A673 (cell line): ENCODE data around the gene RFC2. TPM values are rescaled to one million over a fixed set of nuclear protein-coding genes. Genes with fewer than 3 reads are reported as not detected.

Experiments
- BruUV-seq: library from RNA; stranded (reverse); fragments of 400-500 nt; replicated peaks from 2 replicates; lab custom pipeline; 2021; lab: Mats Ljungman, UMichigan
- CTCF ChIA-PET: fragments of 300-600 bp; sonication (Branson Sonifier 250); formaldehyde crosslinking; loops from one replicate; lab custom pipeline; 2022; ENCODE audit warnings: antibody characterized with exemption; lab: Charles Lee
- POLR2A ChIA-PET: fragments of 300-600 bp; sonication (Branson Sonifier 250); formaldehyde crosslinking; loops from one replicate; lab custom pipeline; 2022; ENCODE audit warnings: antibody characterized with exemption; ENCODE audit not compliant: low non-redundant PET; lab: Charles Lee
- DNase-seq: peaks from one replicate; pipeline ENCODE4 v3.0.0-alpha.2; 2015; ENCODE audit warnings: low spot score
- H3K27ac ChIP-seq: fragments of 200-600 bp; sonication (generic); 2 replicates; pipeline ENCODE4 v1.5.1; 2016; ENCODE audit warnings: mixed run types, low read depth, mild to moderate bottlenecking, mixed read lengths, antibody characterized with exemption, low read length; ENCODE audit not compliant: poor library complexity, severe bottlenecking
- H3K27me3 ChIP-seq: fragments of 200-600 bp; sonication (generic); replicated peaks from 2 replicates; pipeline ENCODE4 v1.6.1; 2017; ENCODE audit warnings: mixed run types, low read depth, mild to moderate bottlenecking, mixed read lengths, antibody characterized with exemption, low read length; ENCODE audit not compliant: insufficient read depth, poor library complexity
- H3K36me3 ChIP-seq: fragments of 200-600 bp; sonication (generic); 2 replicates; pipeline ENCODE4 v1.6.1; 2016; ENCODE audit warnings: mixed run types, mild to moderate bottlenecking, mixed read lengths, antibody characterized with exemption, low read length; ENCODE audit not compliant: insufficient read depth, poor library complexity, severe bottlenecking
- H3K4me1 ChIP-seq: fragments of 200-600 bp; sonication (generic); 2 replicates; pipeline ENCODE4 v1.6.1; 2017; ENCODE audit warnings: mixed run types, mild to moderate bottlenecking, mixed read lengths, antibody characterized with exemption, low read length; ENCODE audit not compliant: insufficient read depth, poor library complexity, severe bottlenecking
- H3K4me3 ChIP-seq: fragments of 200-600 bp; sonication (generic); 2 replicates; pipeline ENCODE4 v1.5.1; 2016; ENCODE audit warnings: low read depth, mixed run types, mild to moderate bottlenecking, mixed read lengths, low read length; ENCODE audit not compliant: poor library complexity, severe bottlenecking
- H3K9me3 ChIP-seq: fragments of 200-600 bp; sonication (generic); 2 replicates; pipeline ENCODE4 v1.6.1; 2016; ENCODE audit warnings: mixed run types, low read depth, mild to moderate bottlenecking, mixed read lengths, antibody characterized with exemption, low read length; ENCODE audit not compliant: poor library complexity, severe bottlenecking
- EZH2 ChIP-seq: fragments of 200-600 bp; sonication (generic); IDR thresholded peaks from 2 replicates; pipeline ENCODE4 v1.6.1; 2017; ENCODE audit warnings: borderline replicate concordance, low read depth, mild to moderate bottlenecking, mixed read lengths, antibody characterized with exemption, low read length; ENCODE audit not compliant: poor library complexity, severe bottlenecking
- intact Hi-C: fragments of 100-400 bp; cut with micrococcal nuclease; formaldehyde crosslinking; loops from one replicate; pipeline ENCODE4 v1.10.0; 2022; ENCODE audit not compliant: unreplicated experiment
- total RNA-seq: library from RNA; stranded (reverse); gene quantifications from 2 replicates; pipeline ENCODE4 v1.2.3, GENCODE V29; 2021
- TF ChIP-seq, protein P1 (sequence below): fragments of 300-800, 200-600 bp; sonication (generic); conservative IDR thresholded peaks from 2 replicates; pipeline ENCODE4 v1.5.1; 2017; ENCODE audit warnings: low read depth, mild to moderate bottlenecking, antibody characterized with exemption, low read length, moderate library complexity, mixed read lengths

Gene RFC2
- total RNA-seq, 1 experiment from 2014 or later, result 125 TPM

DNA sequence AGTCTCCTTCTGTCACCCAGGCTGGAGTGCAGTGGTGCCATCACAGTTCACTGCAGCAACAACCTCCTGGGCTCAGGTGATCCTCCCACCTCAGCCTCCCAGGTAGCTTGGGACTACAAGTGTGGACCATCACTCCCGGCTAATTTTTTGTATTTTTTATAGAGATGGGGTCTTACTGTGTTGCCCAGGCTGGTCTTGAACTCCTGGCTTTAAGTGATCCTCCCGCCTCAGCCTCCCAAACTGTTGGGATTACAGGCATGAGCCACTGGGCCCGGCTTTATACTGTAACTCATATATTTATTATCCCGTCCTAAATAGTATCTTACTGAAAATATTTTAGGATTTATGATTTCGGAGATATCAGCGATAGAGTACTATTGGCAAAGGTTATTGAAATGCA, 69.2 kb downstream of the RFC2 start:
- DNase-seq, result no peak
- no peak overlapping the region for H3K27ac ChIP-seq
- H3K36me3 ChIP-seq, result peaks cover 42% of the 10 kb centered on the region
- no peak overlapping the region for H3K4me3 ChIP-seq
- intact Hi-C loops, result loop anchor here (5.0 kb wide), 1 partner anchor 118 kb away; no protein-coding TSS in a partner anchor
- ChIA-PET CTCF (no interaction called here), POLR2A (no interaction called here)
- no peaks in the 10 kb centered on the region for H3K27me3 ChIP-seq
- BruUV-seq, result no TSS peak
- H3K9me3 ChIP-seq, result no peaks in the 10 kb centered on the region
- no peak for TF ChIP-seq EZH2
- TF ChIP-seq, protein P1, sequence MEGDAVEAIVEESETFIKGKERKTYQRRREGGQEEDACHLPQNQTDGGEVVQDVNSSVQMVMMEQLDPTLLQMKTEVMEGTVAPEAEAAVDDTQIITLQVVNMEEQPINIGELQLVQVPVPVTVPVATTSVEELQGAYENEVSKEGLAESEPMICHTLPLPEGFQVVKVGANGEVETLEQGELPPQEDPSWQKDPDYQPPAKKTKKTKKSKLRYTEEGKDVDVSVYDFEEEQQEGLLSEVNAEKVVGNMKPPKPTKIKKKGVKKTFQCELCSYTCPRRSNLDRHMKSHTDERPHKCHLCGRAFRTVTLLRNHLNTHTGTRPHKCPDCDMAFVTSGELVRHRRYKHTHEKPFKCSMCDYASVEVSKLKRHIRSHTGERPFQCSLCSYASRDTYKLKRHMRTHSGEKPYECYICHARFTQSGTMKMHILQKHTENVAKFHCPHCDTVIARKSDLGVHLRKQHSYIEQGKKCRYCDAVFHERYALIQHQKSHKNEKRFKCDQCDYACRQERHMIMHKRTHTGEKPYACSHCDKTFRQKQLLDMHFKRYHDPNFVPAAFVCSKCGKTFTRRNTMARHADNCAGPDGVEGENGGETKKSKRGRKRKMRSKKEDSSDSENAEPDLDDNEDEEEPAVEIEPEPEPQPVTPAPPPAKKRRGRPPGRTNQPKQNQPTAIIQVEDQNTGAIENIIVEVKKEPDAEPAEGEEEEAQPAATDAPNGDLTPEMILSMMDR, result no peak
- peaks cover 43% of the 10 kb centered on the region for H3K4me1 ChIP-seq

DNA sequence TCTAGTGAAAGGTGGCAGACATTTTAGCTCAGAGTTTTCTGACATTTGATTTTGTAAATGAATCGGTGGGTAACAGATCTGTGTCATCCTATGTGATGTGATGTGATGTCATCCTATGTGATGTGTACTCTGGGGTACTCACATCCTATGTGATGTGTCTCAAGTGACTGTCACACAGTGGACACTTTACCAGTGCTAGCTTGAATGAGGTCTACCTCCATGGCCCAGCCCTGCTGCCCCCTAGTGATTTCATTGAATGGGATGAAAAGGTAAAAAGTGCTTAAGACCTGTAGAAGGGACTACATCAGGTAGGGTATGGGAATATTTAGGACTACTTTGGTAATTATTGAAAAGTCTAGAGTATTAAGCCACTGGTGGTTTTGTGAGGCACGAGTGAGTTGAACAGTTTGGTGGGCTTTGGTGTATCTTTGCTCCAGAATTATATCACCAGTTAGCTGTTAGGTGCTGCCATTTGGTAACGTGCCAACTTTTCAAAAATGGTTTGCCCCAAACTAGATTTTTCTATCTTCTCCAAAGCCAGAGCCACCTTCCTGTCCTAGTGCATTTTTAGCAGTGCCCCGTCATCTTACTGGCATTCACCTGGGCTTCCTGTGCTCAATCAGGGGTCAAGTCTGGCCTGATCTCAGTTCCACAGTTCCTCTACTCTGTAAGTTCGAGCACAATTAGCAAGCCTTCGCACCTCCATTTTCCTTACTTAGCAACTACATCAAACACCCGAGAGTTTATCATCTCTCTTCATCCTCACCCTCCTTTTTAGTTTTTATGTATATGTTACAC, 70.3 kb downstream of the RFC2 start:
- POLR2A ChIA-PET, result no interaction called here
- Histone ChIP-seq H3K27ac (no peak overlapping the region), H3K9me3 (no peaks in the 10 kb centered on the region), H3K4me3 (no peak overlapping the region), H3K4me1 (peaks cover 47% of the 10 kb centered on the region), H3K36me3 (peaks cover 39% of the 10 kb centered on the region), H3K27me3 (no peaks in the 10 kb centered on the region)
- intact Hi-C loops, result no loop called here
- no peak for TF ChIP-seq EZH2
- TF ChIP-seq, protein P1, result peak; percentile 41
- no TSS peak for BruUV-seq
- no peak for DNase-seq
- CTCF ChIA-PET, result interaction anchor here (0.6 to 1.0 kb wide), 2 partner anchors 20 to 35 kb away, joined by 3 to 4 read pairs; no protein-coding TSS in a partner anchor

DNA sequence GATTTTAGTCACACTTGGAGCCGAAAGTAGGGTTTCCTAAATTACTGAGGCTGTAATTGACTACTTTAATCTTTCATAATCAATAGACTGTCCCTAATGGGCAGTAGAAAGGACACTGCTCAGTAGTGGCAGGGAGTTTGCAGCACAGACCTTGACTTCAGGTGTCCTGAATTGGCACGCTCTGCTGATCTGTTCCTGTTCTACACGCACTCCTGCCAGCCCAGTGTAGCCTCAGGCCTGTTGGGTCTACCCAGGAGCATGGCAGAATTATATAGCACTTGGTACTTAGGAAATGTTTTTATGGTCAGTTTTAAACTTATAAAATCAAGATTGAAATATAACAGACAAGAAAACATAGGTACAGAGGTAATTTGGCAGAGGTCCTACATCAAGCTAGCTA, 71.1 kb downstream of the RFC2 start:
- Histone ChIP-seq H3K4me3 (no peak overlapping the region), H3K27me3 (no peaks in the 10 kb centered on the region), H3K9me3 (no peaks in the 10 kb centered on the region), H3K4me1 (peaks cover 54% of the 10 kb centered on the region), H3K27ac (peak overlapping the region; percentile 26), H3K36me3 (peaks cover 35% of the 10 kb centered on the region)
- POLR2A ChIA-PET, result no interaction called here
- TF ChIP-seq EZH2, result no peak
- TF ChIP-seq, protein P1, result no peak
- CTCF ChIA-PET, result interaction anchor here (1.0 kb wide), 1 partner anchor 21 kb away, joined by 4 read pairs; no protein-coding TSS in a partner anchor
- BruUV-seq, result no TSS peak
- intact Hi-C loops, result no loop called here
- no peak for DNase-seq
